GM19455 (cell line): ENCODE results near the gene CDK12.

Experiments used
- ATAC-seq: cut with Tn5 transposase; IDR thresholded peaks from one replicate; pipeline ENCODE4 v1.9.1; 2021; ENCODE audit not compliant: unreplicated experiment

CDK12 gene

DNA sequence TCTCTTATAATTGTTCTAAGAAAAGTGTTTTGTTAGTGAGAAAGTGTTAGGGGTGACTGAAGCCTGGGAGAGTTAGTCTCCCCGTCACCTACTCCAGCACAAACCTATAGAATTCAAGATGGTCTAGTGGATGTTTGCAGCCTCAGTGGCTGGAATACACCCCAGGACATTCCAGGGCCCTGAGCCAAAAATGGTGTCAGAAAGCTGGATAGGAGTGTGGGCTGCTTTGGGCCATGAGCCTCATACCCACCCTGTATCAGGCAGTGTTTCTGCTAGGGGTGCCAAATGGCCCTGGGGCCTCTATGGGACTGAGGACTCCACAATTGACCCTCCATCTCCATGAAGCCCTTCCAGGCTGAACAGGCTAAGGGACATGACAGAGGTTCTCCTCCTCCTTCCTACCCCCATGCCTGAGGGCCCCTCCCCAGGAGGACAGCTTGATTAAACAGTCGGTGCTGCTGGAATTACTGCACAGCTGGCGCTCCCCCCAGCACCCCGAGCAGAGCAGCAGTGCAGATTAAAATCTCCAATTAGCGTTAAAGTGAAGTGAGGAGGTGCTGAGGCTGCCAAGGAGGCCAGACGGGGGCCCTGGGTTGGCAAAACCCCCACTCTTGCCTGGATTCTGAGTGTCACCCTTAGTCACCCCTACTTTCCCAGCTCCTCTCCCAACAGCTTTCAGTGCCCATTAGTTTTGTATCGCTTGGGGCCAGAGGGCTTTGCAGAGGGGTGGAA is 87.4 kb downstream of the CDK12 start:
- ATAC-seq, result no peak

DNA sequence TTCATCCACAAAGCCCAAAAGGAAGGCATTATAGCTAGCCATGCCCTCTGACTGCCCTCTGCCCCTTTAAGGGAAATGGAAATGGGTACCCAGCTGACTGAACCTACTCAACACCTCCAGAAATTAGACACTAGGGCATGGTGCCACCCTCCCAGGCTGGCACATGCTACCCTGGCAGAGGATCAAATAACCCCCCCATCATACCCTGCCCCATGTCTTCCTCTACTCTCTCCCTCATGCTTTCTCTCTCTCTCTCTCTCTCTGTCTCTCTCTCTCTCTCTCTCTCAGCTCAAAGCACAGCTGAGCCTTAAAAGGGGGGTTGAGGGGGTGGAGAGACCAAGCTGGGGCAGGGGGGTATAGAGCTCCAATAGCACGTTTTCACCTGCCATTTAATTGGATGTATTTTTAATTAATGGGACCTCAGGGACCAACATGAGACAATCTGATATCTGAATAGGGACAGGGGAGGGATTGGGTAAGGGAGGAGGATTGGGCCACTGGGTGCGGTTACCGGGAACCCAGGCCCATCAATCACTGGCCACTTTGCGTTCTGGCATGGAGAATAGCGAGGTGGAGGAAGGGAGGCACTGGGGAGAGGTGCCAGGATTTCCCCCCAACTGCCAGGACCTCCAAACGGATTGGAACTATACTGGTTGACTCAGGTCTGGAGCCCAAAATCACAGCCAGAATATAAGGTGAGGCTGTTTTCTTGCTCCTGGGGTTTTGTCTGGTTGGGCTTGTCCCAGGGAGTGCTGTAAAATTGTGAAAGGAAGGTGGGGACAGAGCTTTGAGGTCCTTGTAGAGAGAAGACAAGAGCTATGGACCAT is 88.7 kb downstream of the CDK12 start:
- ATAC-seq, result no peak

DNA sequence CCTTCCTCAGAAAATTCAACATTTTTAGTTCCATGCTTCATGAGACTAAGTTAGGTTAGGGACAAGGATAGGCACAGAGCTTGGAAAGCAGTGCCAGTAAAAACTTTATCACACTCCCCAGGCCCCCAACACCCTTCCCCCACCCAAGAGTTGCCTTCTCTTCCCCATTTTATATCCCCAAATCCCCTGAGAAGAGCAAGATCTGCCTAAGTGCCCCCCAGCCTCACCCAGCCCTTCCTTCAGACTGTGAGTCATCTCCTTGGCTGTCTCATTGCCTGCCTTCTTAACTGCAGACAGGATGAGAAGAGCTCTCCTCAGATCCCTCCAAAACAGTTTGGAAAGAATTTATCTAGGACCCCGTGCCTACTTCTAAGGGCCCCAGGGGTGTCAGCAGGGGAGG is 90.6 kb downstream of the CDK12 start:
- no peak for ATAC-seq

DNA sequence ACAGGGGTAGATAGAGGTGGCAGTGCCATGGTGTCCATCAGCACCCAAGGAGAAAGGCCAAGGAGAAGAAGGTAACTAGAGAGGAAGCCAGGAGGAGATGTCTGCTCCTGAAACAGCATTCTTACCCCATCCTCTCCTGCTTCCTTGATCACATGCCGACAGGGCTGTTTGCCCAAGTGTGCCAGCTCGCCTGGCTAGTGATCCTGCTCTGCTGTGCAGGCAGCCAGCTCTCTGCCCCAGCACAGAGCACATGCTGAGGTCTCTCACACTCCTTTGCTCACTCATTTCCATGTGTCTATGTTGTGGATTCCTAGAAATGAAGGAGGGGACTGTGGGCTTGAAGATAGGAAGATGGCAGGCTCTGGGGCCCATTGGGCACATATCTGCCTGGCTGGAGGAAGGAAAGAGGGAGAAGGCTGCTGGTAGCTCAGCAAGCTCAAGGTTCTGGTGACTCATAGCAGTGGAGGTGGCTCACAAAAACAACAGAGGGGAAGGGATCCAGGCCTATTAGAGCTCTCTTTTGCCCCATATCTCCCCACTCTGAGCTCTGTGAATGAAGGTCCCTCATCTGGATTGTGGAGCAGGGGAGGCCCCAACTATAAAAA is 92.2 kb downstream of the CDK12 start:
- no peak for ATAC-seq

DNA sequence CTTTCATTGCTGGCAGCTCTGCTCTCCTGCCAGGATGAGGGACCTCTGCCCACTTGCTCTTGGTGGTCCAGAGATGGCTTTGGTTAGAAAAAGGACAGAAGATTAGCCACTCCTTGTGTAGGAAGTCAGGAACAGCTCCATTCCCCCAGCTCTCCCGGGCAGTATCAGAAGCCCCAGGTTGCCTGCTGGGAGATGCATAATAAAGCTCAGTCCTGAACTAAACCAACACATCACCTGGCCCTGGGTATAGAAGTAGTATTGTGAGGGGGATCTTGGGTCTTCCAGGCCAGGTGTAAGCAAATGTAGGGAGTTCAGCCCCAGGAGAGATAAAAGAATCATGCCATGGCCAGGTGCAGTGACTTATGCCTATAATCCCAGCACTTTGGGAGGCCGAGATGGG is 94.1 kb downstream of the CDK12 start:
- ATAC-seq, result no peak

DNA sequence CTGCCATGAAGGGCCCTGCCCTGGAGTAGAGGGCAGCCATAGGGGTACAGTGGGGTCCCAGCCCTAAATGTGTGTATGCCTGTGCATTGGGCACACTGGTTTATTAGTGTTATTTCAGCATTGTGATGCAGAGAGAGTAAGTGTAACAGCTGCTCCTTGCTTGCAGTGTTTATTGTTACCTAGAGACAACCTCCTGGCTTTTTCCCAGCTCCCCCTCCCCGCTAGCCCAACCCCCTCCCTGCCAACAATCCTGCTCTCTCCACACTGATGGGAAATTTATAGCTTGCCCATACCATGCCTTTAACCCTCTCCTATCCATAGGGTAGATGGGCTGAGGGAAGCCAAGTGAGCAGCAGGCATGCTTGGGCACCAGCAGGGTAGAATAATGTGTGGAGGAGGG is 95.1 kb downstream of the CDK12 start:
- no peak for ATAC-seq

DNA sequence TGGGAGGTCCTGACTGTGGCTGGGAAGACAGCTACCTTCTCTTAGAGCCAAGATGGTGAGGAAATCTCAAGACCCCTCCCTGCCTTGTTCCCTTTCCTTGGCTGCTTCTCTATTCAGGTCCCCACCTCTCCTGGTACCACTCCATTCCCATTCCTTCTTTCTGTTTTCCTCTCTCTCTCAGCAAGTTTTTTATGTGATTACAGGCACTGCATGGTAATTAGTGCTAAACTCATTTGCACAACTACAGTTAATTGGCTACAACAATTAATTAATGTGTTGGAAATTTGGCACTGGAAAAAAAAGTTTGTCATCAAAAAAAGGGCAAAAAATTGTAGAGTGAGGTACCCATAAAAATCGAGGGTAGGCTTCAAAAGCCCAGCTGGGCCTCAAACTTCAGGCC is 101.1 kb downstream of the CDK12 start:
- no peak for ATAC-seq

DNA sequence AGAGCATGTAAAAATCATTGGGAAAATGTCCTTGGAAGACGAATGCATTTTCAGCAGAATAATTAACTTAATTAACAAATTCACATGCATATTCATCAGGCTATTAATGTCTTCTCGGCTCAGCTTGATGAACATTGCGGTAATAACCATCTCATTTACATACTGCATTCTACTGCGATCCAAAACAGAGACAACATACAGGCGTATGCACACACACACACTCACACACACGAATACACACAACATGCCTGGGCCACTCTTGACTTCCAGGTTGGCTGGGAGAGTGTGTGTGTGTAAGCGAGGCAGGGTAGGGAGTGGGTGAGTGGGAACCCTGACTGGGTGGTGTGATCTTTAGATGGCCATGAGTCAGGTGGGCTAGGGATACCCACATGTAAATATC is 101.7 kb downstream of the CDK12 start:
- no peak for ATAC-seq

DNA sequence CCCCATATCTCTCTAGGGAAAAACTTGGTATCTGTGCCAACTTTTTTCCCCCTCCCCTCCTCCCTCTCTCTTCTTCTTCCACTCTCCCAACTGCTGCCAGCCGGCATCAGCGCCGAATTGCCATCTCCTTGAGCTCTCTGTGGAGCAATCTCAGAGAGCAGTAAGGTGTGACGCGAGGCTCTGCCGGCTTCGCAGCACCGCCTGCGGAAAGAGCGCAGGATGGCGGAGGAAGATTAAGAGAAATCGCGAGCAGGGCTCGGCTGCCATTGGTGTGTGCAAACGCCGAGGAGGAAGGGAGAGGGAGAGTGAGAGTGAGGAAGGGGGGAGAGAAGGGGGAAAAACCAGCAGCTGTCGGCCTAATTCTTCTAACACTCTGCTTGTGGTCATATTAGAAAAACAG is 102.2 kb downstream of the CDK12 start:
- ATAC-seq, result no peak

DNA sequence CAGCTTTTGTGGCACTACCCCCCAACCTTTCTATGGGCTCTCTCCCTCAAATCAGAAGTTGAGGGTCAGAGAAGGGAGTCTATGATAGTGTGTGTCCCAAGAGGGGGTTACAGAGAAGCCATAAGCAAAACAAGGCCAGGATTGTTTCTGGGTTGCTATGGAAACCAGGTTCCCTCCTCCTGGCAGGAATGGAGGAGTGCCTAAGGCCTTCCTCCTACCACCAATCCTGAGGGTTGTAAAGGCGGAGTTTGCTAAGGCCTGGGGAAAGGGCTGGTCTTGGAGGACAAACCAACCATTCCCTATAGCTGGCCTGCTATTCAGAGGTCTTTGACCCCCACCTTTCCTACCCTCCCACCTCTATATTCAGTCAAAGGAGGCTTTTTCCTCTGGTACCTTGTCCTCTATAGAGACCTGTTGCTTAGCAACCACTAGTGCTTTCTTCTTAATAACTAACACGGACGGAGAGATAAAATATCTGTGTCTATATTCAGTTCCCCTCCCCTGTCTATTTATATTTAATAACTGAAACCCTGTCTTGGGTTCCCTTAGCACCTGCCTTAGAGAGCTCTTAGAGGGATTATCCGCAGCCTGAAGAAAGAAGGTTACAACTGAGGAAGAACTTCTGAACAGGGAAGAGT is 103.0 kb downstream of the CDK12 start:
- ATAC-seq, result no peak

DNA sequence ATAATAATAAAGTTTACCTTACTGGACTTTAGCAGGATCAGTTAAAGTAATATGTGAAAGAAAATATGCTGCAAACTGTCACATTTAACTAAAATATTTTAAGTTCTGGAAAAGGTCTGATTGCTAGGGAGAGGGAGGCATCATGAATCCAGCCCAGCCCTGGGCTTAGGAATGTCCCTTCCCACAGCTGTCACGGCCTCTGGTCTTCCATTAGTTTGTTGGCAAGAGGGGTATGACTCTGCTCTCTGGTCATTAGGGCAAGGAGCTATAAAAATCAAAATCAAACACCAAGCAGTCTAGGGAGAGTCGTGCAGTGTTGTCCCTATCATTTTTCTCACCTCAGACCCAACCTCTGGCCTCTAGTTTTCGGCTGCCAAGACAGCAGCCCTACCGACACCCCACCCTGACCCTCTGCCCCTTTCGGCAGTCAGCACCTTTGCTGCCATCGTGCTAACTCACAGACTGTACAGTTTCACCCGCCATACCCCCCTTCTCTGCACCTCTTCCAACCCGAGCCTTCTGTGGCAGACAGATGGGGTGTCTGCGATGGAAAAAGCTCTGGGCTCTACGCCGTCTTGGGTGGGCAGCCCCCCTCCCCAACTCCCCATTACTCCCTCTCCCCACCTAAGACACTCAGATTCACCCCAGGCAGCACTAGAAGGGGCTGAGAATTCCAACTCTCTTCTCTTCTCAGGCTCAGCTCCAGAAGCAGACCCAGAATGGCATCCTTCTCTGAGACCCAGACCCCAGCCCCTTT is 105.0 kb downstream of the CDK12 start:
- ATAC-seq, result no peak

DNA sequence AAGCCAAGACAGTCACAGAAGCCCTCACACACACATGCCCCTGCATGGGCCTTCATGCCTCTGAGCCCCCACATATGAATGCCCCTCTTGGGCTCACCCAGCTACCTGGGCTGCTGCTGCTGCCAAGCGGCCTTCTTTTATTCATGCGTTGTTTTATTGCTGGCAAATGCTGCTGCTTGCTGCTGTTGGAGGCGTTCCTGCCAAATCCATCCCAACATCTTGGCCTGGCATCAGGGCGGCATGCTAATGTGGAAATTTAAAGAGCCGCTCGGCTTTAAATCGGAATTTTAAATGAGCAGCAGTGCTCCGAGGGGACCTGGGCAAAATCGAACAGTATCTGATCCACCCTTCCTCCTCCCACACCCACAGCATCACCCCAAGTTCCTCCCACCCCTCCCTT is 107.4 kb downstream of the CDK12 start:
- no peak for ATAC-seq

DNA sequence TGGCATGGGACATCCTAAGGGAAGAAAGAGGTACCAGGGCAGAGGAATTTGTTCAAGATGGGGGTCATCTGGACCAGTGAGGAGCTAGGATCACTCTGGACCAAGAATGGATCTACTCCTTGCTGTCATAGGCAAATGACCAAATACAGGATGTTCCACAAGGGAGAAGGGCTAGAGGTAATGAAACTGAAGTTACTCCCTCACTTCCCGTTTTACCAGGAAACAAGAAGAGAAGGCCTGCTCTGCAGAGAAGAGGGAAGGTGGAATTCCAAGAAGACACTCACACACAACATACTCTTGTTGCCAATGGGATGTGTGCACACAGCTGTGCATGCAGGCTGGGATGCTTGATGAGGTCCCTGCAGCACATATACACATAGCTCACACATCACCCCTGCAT is 107.8 kb downstream of the CDK12 start:
- no peak for ATAC-seq

DNA sequence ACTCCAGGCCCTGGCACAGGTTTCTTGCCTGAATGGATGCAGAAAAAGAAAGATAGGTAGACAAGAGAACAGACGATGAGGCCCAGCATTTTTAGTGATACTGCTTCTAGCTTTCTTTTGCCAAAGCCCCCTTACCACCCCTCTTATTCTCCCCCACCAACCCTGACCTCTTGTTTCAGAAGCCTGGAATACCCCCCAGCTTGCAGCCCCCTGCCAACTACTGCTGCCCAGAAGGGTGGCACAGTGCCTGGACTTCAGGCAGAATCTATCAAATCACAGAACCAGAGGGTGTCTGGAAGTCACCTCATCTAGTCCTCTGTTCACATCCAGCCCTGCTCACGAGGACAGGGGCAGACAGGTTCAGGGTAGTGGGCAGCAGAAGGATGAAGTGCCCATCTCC is 110.8 kb downstream of the CDK12 start:
- ATAC-seq, result no peak

DNA sequence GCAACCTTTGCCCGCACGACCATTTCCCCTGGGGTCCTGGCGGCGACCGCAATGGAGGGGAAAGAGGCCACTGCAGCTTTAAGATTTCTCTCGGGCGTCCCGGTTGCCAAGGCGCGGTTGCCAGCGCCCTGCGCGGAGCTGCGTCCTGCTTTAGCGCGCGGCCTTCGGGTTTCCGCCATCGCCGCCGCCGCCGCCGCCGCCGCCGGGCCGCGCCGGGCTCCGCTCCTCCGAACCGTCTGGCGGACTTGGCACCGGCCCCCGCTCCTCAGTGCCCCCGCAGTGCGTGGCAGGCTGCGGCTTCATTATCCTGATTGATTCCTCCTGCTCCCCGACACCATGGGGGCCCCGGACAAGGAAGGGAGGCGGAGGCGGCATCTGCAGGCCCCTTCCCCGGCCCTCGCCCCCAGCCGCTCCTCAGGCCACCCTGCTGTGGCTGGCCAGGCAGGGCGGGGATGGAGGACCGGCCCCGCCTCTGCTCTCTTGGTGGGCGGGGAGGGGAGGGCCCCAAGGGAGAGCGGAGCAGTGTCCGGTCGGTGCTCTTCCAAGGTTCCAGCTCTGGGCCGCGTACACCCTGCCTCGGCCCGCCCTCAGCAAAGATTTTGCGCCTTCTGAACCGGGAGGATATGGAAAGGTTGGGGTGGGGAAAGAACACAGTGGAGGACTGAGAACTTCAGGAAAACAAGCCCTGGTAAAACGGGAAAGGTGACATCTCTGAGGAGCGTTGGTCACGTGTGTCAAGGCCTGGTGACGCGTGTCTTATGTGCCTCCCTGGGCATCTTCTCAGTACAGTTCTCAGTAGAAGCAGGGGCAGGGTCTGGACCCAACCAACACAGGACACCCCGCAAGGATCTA is 112.4 kb downstream of the CDK12 start:
- no peak for ATAC-seq

DNA sequence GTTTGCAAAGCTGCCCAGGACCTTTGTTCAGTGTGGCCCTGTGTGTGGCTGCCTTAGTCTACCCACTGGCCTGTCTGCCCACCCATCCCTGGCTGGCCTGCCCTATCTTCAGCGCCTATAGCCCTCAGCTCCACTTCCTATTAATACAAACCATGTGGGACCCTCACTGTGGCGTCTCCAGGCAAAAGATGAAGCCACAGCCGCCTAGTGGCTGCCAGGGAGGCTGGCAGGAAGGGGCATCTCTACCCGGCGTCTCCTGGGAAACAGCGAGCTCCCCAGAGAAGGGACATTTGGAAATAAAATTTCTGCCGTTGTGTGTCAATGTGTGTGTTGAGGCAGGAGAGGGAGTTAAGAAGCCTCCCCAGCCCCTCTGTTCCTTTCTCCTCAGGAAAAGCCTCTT is 114.9 kb downstream of the CDK12 start:
- no peak for ATAC-seq

DNA sequence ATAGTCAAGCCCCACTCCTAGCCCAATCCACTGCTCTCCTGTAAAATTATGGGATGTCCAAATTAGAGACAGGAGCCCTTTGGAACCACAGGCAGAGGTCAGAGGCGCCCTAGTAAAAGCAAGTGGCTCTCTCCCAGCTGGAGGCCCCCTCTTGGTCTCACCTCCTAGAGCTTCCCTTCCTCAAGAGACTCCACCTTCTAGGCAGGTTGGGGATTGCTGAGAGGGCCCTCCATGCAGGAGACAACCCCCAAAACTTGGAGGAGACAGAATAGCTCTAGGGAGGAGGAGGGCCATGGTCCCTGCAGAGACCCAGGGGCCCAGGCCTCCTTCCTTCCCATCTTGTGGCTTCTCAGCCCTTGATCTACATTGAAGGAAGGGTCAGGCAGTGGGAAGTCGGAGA is 117.0 kb downstream of the CDK12 start:
- no peak for ATAC-seq

DNA sequence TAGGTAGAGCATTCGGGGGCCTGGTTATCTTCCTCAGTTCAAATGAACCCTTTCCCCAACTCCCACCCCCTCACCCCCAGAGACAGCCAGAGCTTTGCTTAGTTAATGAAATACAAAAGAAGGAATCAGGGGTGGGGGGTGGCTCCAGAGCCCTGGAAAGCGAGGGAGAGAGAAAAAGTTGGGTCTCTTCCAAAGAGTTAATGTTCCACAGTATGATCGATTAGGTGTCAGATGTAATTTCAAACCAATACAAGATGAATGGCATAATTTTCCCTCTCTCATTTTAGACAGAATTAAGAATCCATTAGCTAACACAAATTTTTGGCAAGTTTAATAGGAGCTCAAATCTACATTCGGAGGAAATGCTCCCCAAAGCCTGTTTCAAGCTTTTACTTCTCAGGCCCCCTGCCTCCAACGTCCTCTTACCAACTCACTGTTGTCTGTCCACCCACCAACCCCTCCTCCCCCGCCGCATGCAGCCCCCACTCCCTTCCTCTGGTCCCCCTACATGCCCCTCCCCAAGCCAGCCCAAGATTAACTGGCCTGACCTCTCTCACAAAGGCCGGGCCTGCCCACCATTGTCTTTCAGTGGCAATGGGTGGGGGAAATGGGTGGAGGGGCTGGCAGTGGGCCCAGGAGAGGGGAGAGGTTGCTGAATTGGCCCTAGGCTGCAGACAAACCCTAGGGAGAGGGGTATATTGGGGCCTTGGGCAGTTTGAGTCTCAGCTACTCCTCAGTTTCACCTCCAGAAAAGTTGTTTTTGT is 118.2 kb downstream of the CDK12 start:
- ATAC-seq, result no peak

DNA sequence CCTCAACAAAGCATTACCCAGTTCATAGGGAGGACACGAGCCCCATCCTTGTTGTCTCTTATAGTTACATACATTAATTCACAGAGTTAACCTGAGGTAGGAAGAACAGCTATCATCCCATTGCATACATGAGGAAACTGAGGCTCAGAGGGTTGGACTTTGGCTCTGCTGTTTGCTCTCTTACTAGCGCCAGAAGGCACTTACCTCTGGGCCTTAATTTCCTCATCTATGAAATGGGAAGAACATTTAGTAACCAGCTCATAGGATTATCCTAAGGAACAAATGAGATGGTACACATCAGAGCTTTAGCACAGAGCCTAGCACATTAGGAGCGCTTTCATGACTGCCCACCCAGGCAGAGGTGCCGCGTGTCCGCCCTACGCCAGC is 118.8 kb downstream of the CDK12 start:
- ATAC-seq, result no peak
